PC-3 (cell line): ENCODE results near the gene MTLN.

Experiments used
- CTCF ChIP-seq: fragments of 300-600 bp; sonication (generic); conservative IDR thresholded peaks from 2 replicates; pipeline ENCODE4 v1.5.1; 2017; ENCODE audit warnings: antibody characterized with exemption, low read depth, mild to moderate bottlenecking, low read length
- EZH2 ChIP-seq: fragments of 300-600 bp; sonication (generic); IDR thresholded peaks from one replicate; pipeline ENCODE4 v1.6.1; 2017; ENCODE audit warnings: antibody characterized with exemption, mild to moderate bottlenecking, low read length; ENCODE audit not compliant: unreplicated experiment

- TF ChIP-seq EZH2, result no peak
- no peak for TF ChIP-seq CTCF
These were observed 32.3 kb downstream of the MTLN start for GRCh38 chr2:110180036-110180435.
